Measurements from ENCODE around the gene GRK7.
"Not testable (repeated sequence)": the region's sequence is repeated elsewhere in the genome, so short reads cannot be mapped to it uniquely, and the experiment has no call there.

Gene GRK7

GRCh38 chr3:141795741-141796080 lies 32.5 kb downstream of the GRK7 start:
- DNase-seq (ENCODE audit: low read depth), result no peak

- DNase-seq (ENCODE audit: low read depth), result no peak
These were observed 33.1 kb downstream of the GRK7 start for GRCh38 chr3:141796081-141796888.

GRCh38 chr3:141796889-141797781 lies 33.9 kb downstream of the GRK7 start:
- no peak for DNase-seq (ENCODE audit: low read depth)

GRCh38 chr3:141797819-141798447 lies 34.7 kb downstream of the GRK7 start:
- DNase-seq (ENCODE audit: low read depth), result no peak

GRCh38 chr3:141798448-141798845 lies 35.2 kb downstream of the GRK7 start:
- DNase-seq (ENCODE audit: low read depth), result no peak

- DNase-seq (ENCODE audit: low read depth), result no peak
These were observed 39.3 kb downstream of the GRK7 start for GRCh38 chr3:141802316-141803077.

- DNase-seq (ENCODE audit: low read depth), result not testable (repeated sequence)
These were observed 40.3 kb downstream of the GRK7 start for GRCh38 chr3:141803538-141803937.

- no peak for DNase-seq (ENCODE audit: low read depth)
These were observed 41.2 kb downstream of the GRK7 start for GRCh38 chr3:141804447-141804777.

GRCh38 chr3:141804778-141805639 lies 41.8 kb downstream of the GRK7 start:
- no peak for DNase-seq (ENCODE audit: low read depth)

- DNase-seq (ENCODE audit: low read depth), result no peak
These were observed 44.2 kb downstream of the GRK7 start for GRCh38 chr3:141807277-141808033.

- DNase-seq (ENCODE audit: low read depth), result no peak
These were observed 45.4 kb downstream of the GRK7 start for GRCh38 chr3:141808586-141808985.

GRCh38 chr3:141810161-141810560 lies 47.0 kb downstream of the GRK7 start:
- DNase-seq (ENCODE audit: low read depth), result no peak

- no peak for DNase-seq (ENCODE audit: low read depth)
These were observed 48.1 kb downstream of the GRK7 start for GRCh38 chr3:141811348-141811747.

GRCh38 chr3:141812084-141812483 lies 48.9 kb downstream of the GRK7 start:
- DNase-seq (ENCODE audit: low read depth), result no peak

GRCh38 chr3:141812586-141812985 lies 49.4 kb downstream of the GRK7 start:
- no peak for DNase-seq (ENCODE audit: low read depth)
